Naive thymus-derived CD4-positive, alpha-beta T cell (primary cell): ENCODE data around the gene ARHGAP10. TPM values are rescaled to one million over a fixed set of nuclear protein-coding genes. Genes with fewer than 3 reads are reported as not detected.

ENCODE experiments used
- ATAC-seq: fragments of 150-1000 bp; cut with Tn5 transposase; 2 replicates; pipeline ENCODE4 v1.10.0; 2021; ENCODE audit warnings: mild to moderate bottlenecking, moderate library complexity
- CTCF ChIA-PET: fragments of 350-600 bp; sonication (Branson Sonifier 250); formaldehyde crosslinking; loops from one replicate; lab custom pipeline; 2021; ENCODE audit warnings: antibody characterized with exemption; lab: Charles Lee
- POLR2A ChIA-PET: fragments of 350-600 bp; sonication (Branson Sonifier 250); formaldehyde crosslinking; loops from one replicate; lab custom pipeline; 2021; ENCODE audit warnings: antibody characterized with exemption, inconsistent platforms; lab: Charles Lee
- DNase-seq, 9 donors: peaks; one replicate each; pipeline versions ENCODE4 v3.0.0 to v3.0.0-alpha.2; 2020 to 2022; ENCODE audit warnings: mixed read lengths in 1 of 9
- H3K27ac ChIP-seq: one replicate; pipeline ENCODE4 v1.7.0; 2013; ENCODE audit warnings: mild to moderate bottlenecking, low read depth, low read length, moderate library complexity
- H3K27me3 ChIP-seq, 2 donors: one replicate each; pipeline ENCODE4 v1.7.0; 2013; ENCODE audit warnings: low read length in 2 of 2, mild to moderate bottlenecking in 2 of 2, moderate library complexity in 2 of 2; ENCODE audit not compliant: control insufficient read depth in 2 of 2, insufficient read depth in 2 of 2
- H3K36me3 ChIP-seq, 3 experiments: 1 replicate in 2 of 3; 2 replicates in 1 of 3; pipeline ENCODE4 v1.7.0; 2013; ENCODE audit warnings: low read length in 3 of 3, mild to moderate bottlenecking in 3 of 3, moderate library complexity in 1 of 3; ENCODE audit not compliant: insufficient read depth in 3 of 3, control insufficient read depth in 2 of 3
- H3K4me1 ChIP-seq, 2 donors: one replicate each; pipeline ENCODE4 v1.7.0; 2013; ENCODE audit warnings: low read length in 2 of 2, mild to moderate bottlenecking in 2 of 2, moderate library complexity in 1 of 2; ENCODE audit not compliant: control insufficient read depth in 2 of 2, insufficient read depth in 2 of 2
- H3K4me3 ChIP-seq: 2 replicates; pipeline ENCODE4 v1.7.0; 2013; ENCODE audit warnings: mild to moderate bottlenecking, low read length
- H3K9me3 ChIP-seq, 3 experiments: 1 replicate in 2 of 3; 2 replicates in 1 of 3; pipeline ENCODE4 v1.7.0; 2013; ENCODE audit warnings: low read length in 3 of 3; ENCODE audit not compliant: control insufficient read depth in 2 of 3
- H3K27ac Mint-ChIP-seq, 9 donors: one replicate each; pipeline ENCODE4 v1.8.0; 2020 to 2022; ENCODE audit warnings: mixed read lengths in 9 of 9, mild to moderate bottlenecking in 8 of 9, moderate library complexity in 5 of 9, inconsistent platforms in 2 of 9
- H3K27me3 Mint-ChIP-seq, 5 donors: one replicate each; pipeline ENCODE4 v1.8.0; 2021 to 2022; ENCODE audit warnings: mixed read lengths in 5 of 5, mild to moderate bottlenecking in 1 of 5
- H3K36me3 Mint-ChIP-seq, 5 donors: one replicate each; pipeline ENCODE4 v1.8.0; 2020 to 2022; ENCODE audit warnings: mixed read lengths in 5 of 5, mild to moderate bottlenecking in 3 of 5, inconsistent platforms in 1 of 5
- H3K4me1 Mint-ChIP-seq, 7 donors: one replicate each; pipeline ENCODE4 v1.8.0; 2020 to 2022; ENCODE audit warnings: mixed read lengths in 7 of 7, mild to moderate bottlenecking in 3 of 7, inconsistent platforms in 1 of 7
- H3K4me3 Mint-ChIP-seq, 10 donors: one replicate each; pipeline ENCODE4 v1.8.0; 2020 to 2022; ENCODE audit warnings: mild to moderate bottlenecking in 10 of 10, mixed read lengths in 10 of 10, moderate library complexity in 6 of 10, inconsistent platforms in 2 of 10
- H3K9me3 Mint-ChIP-seq, 11 donors: one replicate each; pipeline ENCODE4 v1.8.0; 2020 to 2022; ENCODE audit warnings: mixed read lengths in 11 of 11, mild to moderate bottlenecking in 4 of 11, inconsistent platforms in 1 of 11, moderate library complexity in 1 of 11
- intact Hi-C, 2 donors: fragments of 100-400 bp; cut with micrococcal nuclease; formaldehyde crosslinking; loops; one replicate each; pipeline ENCODE4 v1.15.1; 2023
- polyA plus RNA-seq, 2 donors: library from polyadenylated mRNA; unstranded; fragments of 300-500 nt; fragmentation: Illumina TruSeq; gene quantifications; one replicate each; pipeline ENCODE4 v1.2.3, GENCODE V29; 2021
- total RNA-seq, 6 experiments: library from RNA in 5 of 6; stranded (reverse) in 5 of 6; gene quantifications; 1 replicate in 5 of 6; 2 replicates in 1 of 6; pipeline ENCODE4 v1.2.3 and lab custom pipeline; 2021 to 2026

Gene ARHGAP10
- total and polyA plus RNA-seq, 7 experiments from 2014 or later, result 1.9 to 8.5 (median 3.0) TPM

DNA sequence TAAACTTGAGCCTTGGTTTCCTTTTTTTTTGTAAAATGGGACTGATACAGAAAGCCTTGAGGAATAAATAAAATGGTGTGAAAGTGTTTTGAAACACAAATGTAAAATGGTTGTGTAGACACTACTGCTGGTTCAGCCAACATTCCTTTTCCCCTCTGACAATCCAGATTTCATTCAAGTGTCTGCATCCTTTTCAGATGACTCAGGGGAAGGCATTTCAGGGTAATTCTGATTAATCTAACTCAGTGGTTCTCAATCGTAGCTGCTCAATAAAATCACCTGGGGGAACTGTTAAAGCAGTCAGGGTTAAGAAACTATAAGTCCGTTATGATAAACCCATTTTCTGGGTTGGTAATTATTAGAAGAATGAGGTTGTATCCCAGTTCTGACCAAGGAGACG lies 4.6 kb downstream of the ARHGAP10 start:
- Mint-ChIP-seq H3K4me1 (peaks cover 13 to 54% (median 19%) of the 10 kb centered on the region in 7 donors), H3K4me3 (no peak overlapping the region), H3K9me3 (no peaks in the 10 kb centered on the region), H3K36me3 (peaks cover 0 to 7% (median 0%) of the 10 kb centered on the region in 5 donors), H3K27me3 (peaks cover 0 to 11% (median 0%) of the 10 kb centered on the region in 5 donors), H3K27ac (no peak overlapping the region)
- H3K4me1 ChIP-seq, result peaks cover 10 to 14% of the 10 kb centered on the region in 2 donors
- no peak overlapping the region for H3K27ac ChIP-seq
- H3K36me3 ChIP-seq, result no peaks in the 10 kb centered on the region
- ChIA-PET CTCF (no interaction called here), POLR2A (no interaction called here)
- no peaks in the 10 kb centered on the region for H3K27me3 ChIP-seq
- no peaks in the 10 kb centered on the region for H3K9me3 ChIP-seq
- ATAC-seq, result no peak
- no peak for DNase-seq
- H3K4me3 ChIP-seq, result no peak overlapping the region
- intact Hi-C loops, result loop anchor here in 1 of 2 donors (10.0 kb wide), 1 partner anchor 318 kb away; no protein-coding TSS in a partner anchor

DNA sequence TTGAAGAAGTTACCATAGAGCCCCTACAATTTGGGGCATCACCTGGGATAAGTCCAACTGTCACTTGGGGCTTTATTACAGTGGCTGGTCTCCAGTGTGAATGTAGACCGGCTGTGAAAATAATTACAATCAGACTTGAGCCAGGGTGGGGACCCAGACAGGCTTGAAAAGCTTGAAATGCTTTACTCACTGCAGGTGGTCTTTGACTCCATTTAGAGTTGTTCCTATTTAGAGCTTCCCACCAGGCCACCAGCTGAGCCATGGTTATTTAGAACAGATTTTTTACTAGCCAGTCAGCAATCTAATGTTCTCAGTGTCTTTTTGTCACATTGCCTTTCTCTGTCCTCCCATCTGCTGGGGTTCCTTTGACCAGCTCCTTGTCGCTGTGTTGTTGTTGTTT lies 5.7 kb downstream of the ARHGAP10 start:
- Histone ChIP-seq H3K4me1 (peaks cover 10 to 17% of the 10 kb centered on the region in 2 donors), H3K27me3 (no peaks in the 10 kb centered on the region), H3K27ac (no peak overlapping the region), H3K4me3 (no peak overlapping the region), H3K9me3 (no peaks in the 10 kb centered on the region), H3K36me3 (no peaks in the 10 kb centered on the region)
- no peak for DNase-seq
- ATAC-seq, result no peak
- Mint-ChIP-seq H3K4me3 (no peak overlapping the region), H3K4me1 (peaks cover 13 to 60% (median 19%) of the 10 kb centered on the region in 7 donors), H3K9me3 (no peaks in the 10 kb centered on the region), H3K27me3 (peaks cover 0 to 9% (median 0%) of the 10 kb centered on the region in 5 donors), H3K36me3 (peaks cover 0 to 7% (median 0%) of the 10 kb centered on the region in 5 donors), H3K27ac (no peak overlapping the region)
- intact Hi-C loops, result loop anchor here in 1 of 2 donors (10.0 kb wide), 1 partner anchor 317 kb away; no protein-coding TSS in a partner anchor
- CTCF ChIA-PET, result interaction anchor here (0.8 kb wide), 1 partner anchor 129 kb away, joined by 3 read pairs; no protein-coding TSS in a partner anchor
- POLR2A ChIA-PET, result no interaction called here

DNA sequence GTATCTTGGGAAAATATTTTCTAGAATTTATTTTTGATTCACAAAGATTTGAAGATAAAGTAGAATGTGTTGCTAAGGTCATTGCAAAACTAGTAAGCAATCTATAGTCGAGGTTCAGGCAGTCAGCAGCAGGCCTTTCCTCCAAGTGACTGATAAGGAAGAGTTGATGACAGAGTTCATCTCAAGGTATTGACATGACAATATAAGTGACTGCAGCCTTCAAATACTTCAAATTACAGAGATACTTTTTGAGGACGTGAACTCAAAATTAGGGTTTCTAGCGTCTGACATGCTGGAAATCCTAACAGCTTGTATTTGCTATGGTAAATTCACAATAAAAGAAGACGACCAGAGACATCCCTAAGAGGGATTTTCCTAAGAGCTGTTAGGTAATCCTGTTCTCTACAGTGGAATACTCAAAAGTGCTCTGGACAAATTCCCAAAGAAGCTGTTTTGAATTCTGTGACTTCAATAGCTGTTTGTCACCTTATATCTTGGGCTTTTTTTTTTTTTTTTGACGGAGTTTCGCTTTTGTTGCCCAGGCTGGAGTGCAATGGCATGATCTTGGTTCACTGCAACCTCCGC lies 7.4 kb downstream of the ARHGAP10 start:
- intact Hi-C loops, result loop anchor here in 1 of 2 donors (10.0 kb wide), 1 partner anchor 315 kb away; no protein-coding TSS in a partner anchor
- ATAC-seq, result no peak
- no peak overlapping the region for H3K27ac Mint-ChIP-seq
- no peak overlapping the region for H3K4me3 Mint-ChIP-seq
- no peaks in the 10 kb centered on the region for H3K9me3 Mint-ChIP-seq
- H3K27me3 Mint-ChIP-seq, result peaks cover 0 to 5% (median 0%) of the 10 kb centered on the region in 5 donors
- no peaks in the 10 kb centered on the region for H3K27me3 ChIP-seq
- peaks cover 0 to 5% of the 10 kb centered on the region in 2 donors for H3K4me1 ChIP-seq
- H3K36me3 ChIP-seq, result no peaks in the 10 kb centered on the region
- H3K27ac ChIP-seq, result no peak overlapping the region
- CTCF ChIA-PET, result no interaction called here
- no peaks in the 10 kb centered on the region for H3K9me3 ChIP-seq
- H3K36me3 Mint-ChIP-seq, result peaks cover 0 to 13% (median 0%) of the 10 kb centered on the region in 5 donors
- POLR2A ChIA-PET, result no interaction called here
- no peak for DNase-seq
- no peak overlapping the region for H3K4me3 ChIP-seq
- peaks cover 0 to 47% (median 6%) of the 10 kb centered on the region in 7 donors for H3K4me1 Mint-ChIP-seq

DNA sequence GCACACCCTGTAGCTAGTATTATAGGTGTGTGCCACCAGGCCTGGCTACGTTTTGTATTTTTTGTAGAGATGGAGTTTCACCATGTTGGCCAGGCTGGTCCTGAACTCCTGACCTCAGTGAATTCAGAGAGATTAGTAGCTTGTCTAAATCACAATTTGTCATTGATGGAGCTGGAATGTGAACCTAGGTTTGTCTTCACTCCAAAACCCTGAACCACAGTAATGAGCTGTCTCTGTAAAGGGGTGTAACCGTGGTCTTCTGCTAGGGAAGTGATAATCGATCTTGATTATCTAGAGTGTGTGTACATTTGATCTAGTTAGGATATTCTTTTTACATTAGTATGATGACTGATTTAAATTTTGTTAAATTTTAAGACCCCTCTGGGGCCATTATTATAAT lies 8.3 kb downstream of the ARHGAP10 start:
- peaks cover 0 to 5% (median 0%) of the 10 kb centered on the region in 5 donors for H3K27me3 Mint-ChIP-seq
- ChIA-PET CTCF (no interaction called here), POLR2A (no interaction called here)
- Histone ChIP-seq H3K36me3 (no peaks in the 10 kb centered on the region), H3K27ac (no peak overlapping the region), H3K27me3 (no peaks in the 10 kb centered on the region), H3K4me1 (peaks cover 0 to 5% of the 10 kb centered on the region in 2 donors), H3K4me3 (no peak overlapping the region), H3K9me3 (no peaks in the 10 kb centered on the region)
- peaks cover 0 to 20% (median 0%) of the 10 kb centered on the region in 5 donors for H3K36me3 Mint-ChIP-seq
- no peaks in the 10 kb centered on the region for H3K9me3 Mint-ChIP-seq
- no peak overlapping the region for H3K4me3 Mint-ChIP-seq
- no peak for ATAC-seq
- H3K4me1 Mint-ChIP-seq, result peaks cover 0 to 40% (median 2%) of the 10 kb centered on the region in 7 donors
- intact Hi-C loops, result no loop called here
- DNase-seq, result no peak
- no peak overlapping the region for H3K27ac Mint-ChIP-seq

DNA sequence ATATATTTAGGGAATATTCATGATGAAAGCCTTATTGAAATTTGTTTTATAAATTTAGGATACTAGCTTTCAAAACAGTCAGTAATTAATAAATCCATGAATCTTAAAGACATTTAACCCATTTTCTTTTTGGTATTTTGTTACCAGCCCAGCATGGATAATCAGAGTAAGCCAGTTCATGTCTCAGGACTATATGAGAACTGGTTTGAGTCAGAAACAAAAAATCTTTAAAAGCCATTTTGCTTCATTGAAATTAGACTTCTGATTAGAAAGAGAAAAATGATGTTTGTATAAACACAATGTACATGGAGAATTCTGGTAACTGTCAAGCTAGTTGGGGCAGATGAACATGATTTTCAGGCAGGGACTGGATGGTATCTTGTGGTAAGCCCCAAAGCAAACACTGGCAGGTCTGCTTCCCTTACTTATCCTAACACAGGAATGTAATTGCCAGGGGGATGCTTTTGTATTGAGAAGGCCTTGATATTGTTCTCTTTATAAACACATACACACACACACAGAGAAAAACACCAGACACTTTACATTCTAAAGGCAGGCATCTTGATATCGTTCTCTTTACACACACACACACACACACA lies 9.4 kb downstream of the ARHGAP10 start:
- intact Hi-C loops, result no loop called here
- POLR2A ChIA-PET, result interaction anchor here (0.7 kb wide), 1 partner anchor 57 kb away, joined by 3 read pairs; no protein-coding TSS in a partner anchor
- Mint-ChIP-seq H3K36me3 (peaks cover 0 to 20% (median 0%) of the 10 kb centered on the region in 5 donors), H3K9me3 (no peaks in the 10 kb centered on the region), H3K27me3 (peaks cover 0 to 5% (median 0%) of the 10 kb centered on the region in 5 donors), H3K4me3 (peak overlapping the region in 1 of 10 donors; percentile 8), H3K4me1 (peaks cover 0 to 31% (median 0%) of the 10 kb centered on the region in 7 donors), H3K27ac (peak overlapping the region in 2 of 9 donors; percentile 32 to 72)
- DNase-seq, result no peak
- no peak for ATAC-seq
- H3K27ac ChIP-seq, result no peak overlapping the region
- H3K27me3 ChIP-seq, result no peaks in the 10 kb centered on the region
- H3K9me3 ChIP-seq, result no peaks in the 10 kb centered on the region
- no peak overlapping the region for H3K4me3 ChIP-seq
- H3K4me1 ChIP-seq, result peaks cover 0 to 5% of the 10 kb centered on the region in 2 donors
- H3K36me3 ChIP-seq, result no peaks in the 10 kb centered on the region
- CTCF ChIA-PET, result interaction anchor here (0.8 kb wide), 1 partner anchor 125 kb away, joined by 3 read pairs; no protein-coding TSS in a partner anchor

DNA sequence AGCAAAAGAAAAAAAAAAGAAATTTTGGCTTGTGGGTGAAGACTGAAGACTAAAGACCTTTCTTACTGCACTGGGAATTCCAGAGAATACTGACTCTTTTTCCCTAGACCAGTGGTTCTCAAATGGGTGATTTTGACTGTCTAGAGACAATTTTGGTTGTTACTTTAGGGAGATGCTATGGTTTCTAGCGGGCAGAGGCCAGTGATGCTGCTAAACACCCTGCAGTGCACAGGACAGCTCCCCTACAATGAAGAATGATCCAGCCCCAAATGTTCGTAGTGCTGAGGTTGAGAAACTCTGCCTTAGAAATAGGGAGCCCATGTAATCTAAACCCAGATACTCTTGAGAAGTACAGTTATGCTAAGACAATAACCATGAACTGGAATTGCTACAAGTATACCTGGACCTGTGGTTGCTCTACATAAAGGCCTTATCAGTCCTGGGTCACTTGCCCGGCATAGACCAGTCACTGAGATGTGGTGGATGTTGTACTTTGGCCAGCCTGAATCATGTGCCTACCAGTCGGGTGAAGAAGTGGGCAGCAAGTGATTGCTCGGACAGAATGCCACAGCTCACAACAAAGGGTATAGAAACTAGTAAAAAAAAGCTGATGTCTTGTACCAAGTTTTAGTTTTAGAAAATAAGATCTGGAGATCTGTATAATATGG lies 16.0 kb downstream of the ARHGAP10 start:
- Mint-ChIP-seq H3K9me3 (no peaks in the 10 kb centered on the region), H3K4me1 (peaks cover 0 to 10% (median 0%) of the 10 kb centered on the region in 7 donors), H3K27me3 (no peaks in the 10 kb centered on the region), H3K4me3 (no peak overlapping the region), H3K36me3 (peaks cover 0 to 13% (median 0%) of the 10 kb centered on the region in 5 donors), H3K27ac (no peak overlapping the region)
- CTCF ChIA-PET, result no interaction called here
- no peak for DNase-seq
- Histone ChIP-seq H3K36me3 (no peaks in the 10 kb centered on the region), H3K27me3 (no peaks in the 10 kb centered on the region), H3K9me3 (no peaks in the 10 kb centered on the region), H3K4me3 (no peak overlapping the region), H3K4me1 (no peaks in the 10 kb centered on the region), H3K27ac (no peak overlapping the region)
- ATAC-seq, result peak; percentile 14
- POLR2A ChIA-PET, result no interaction called here
- intact Hi-C loops, result no loop called here
